HG03097 (cell line): ENCODE measurements around the gene EPB41.

Experiments used
- ATAC-seq: cut with Tn5 transposase; IDR thresholded peaks from one replicate; pipeline ENCODE4 v1.9.1; 2021; ENCODE audit not compliant: unreplicated experiment, low FRiP score

EPB41 gene

GRCh38 chr1:28973596-28974421, 59.4 kb downstream of the EPB41 start:
- ATAC-seq = no peak

GRCh38 chr1:28974432-28974831, 60.1 kb downstream of the EPB41 start:
- ATAC-seq = no peak

GRCh38 chr1:28976248-28976647, 61.9 kb downstream of the EPB41 start:
- ATAC-seq = no peak

- no peak for ATAC-seq
Measured at GRCh38 chr1:28981210-28981609, 66.8 kb downstream of the EPB41 start.

GRCh38 chr1:28982198-28982597, 67.8 kb downstream of the EPB41 start:
- ATAC-seq = no peak

- ATAC-seq = no peak
Measured at GRCh38 chr1:28983091-28983490, 68.7 kb downstream of the EPB41 start.

- ATAC-seq = no peak
Measured at GRCh38 chr1:28983509-28984310, 69.3 kb downstream of the EPB41 start.

GRCh38 chr1:28984311-28984684, 69.9 kb downstream of the EPB41 start:
- ATAC-seq = no peak

- no peak for ATAC-seq
Measured at GRCh38 chr1:28985427-28985826, 71.1 kb downstream of the EPB41 start.

- ATAC-seq = no peak
Measured at GRCh38 chr1:28986306-28986910, 72.0 kb downstream of the EPB41 start.

- no peak for ATAC-seq
Measured at GRCh38 chr1:29002792-29003191, 88.4 kb downstream of the EPB41 start.

- ATAC-seq = no peak
Measured at GRCh38 chr1:29004288-29004687, 89.9 kb downstream of the EPB41 start.

- no peak for ATAC-seq
Measured at GRCh38 chr1:29004798-29005197, 90.4 kb downstream of the EPB41 start.

- ATAC-seq = no peak
Measured at GRCh38 chr1:29011775-29012174, 97.4 kb downstream of the EPB41 start.

GRCh38 chr1:29017235-29017634, 102.9 kb downstream of the EPB41 start:
- no peak for ATAC-seq

GRCh38 chr1:29017975-29018712, 103.8 kb downstream of the EPB41 start:
- ATAC-seq = no peak

- ATAC-seq = no peak
Measured at GRCh38 chr1:29022620-29023019, 108.3 kb downstream of the EPB41 start.

GRCh38 chr1:29029667-29030066, 115.3 kb downstream of the EPB41 start:
- ATAC-seq = no peak

GRCh38 chr1:29032841-29033240, 118.5 kb downstream of the EPB41 start:
- ATAC-seq = no peak

GRCh38 chr1:29033829-29034466, 119.6 kb downstream of the EPB41 start:
- ATAC-seq = no peak
